Bronchial epithelial cell (primary cell): Measurements from ENCODE around the gene SSBP3. TPM values are rescaled to one million over a fixed set of nuclear protein-coding genes. Genes with fewer than 3 reads are reported as not detected.

Experiments
- DNase-seq: peaks from one replicate; pipeline ENCODE4 v3.0.0-alpha.2; 2010; ENCODE audit warnings: low read depth
- FAIRE-seq: peaks from 2 replicates; lab custom pipeline; 2011; peaks lifted over from hg19 to GRCh38; lab: Jason Lieb, UNC
- H3K27me3 ChIP-seq: 2 replicates; pipeline ENCODE4 v1.5.1; 2011; ENCODE audit warnings: low read length; ENCODE audit not compliant: control insufficient read depth, insufficient read depth
- H3K36me3 ChIP-seq: 2 replicates; pipeline ENCODE4 v1.5.1; 2011; ENCODE audit warnings: low read length; ENCODE audit not compliant: control insufficient read depth, insufficient read depth
- H3K4me3 ChIP-seq: 2 replicates; pipeline ENCODE4 v1.5.1; 2011; ENCODE audit warnings: mild to moderate bottlenecking, low read depth, low read length, control low read depth
- total RNA-seq: library from RNA; depleted of rRNA; stranded (reverse); fragments of >200 nt; gene quantifications from 2 replicates; pipeline ENCODE4 v1.2.1, GENCODE V29; 2014
- TF ChIP-seq, protein P1 (sequence below): IDR thresholded peaks from 2 replicates; pipeline ENCODE4 v1.5.1; 2011; ENCODE audit warnings: mild to moderate bottlenecking, moderate library complexity, low read length, control low read depth, inconsistent platforms; ENCODE audit not compliant: insufficient read depth, severe bottlenecking

SSBP3 gene
- total RNA-seq, 1 donor from 2014 or later: 3.7 TPM

GRCh38 chr1:54404939-54405897, 976 bp downstream of the SSBP3 start:
- TF ChIP-seq, protein P1, sequence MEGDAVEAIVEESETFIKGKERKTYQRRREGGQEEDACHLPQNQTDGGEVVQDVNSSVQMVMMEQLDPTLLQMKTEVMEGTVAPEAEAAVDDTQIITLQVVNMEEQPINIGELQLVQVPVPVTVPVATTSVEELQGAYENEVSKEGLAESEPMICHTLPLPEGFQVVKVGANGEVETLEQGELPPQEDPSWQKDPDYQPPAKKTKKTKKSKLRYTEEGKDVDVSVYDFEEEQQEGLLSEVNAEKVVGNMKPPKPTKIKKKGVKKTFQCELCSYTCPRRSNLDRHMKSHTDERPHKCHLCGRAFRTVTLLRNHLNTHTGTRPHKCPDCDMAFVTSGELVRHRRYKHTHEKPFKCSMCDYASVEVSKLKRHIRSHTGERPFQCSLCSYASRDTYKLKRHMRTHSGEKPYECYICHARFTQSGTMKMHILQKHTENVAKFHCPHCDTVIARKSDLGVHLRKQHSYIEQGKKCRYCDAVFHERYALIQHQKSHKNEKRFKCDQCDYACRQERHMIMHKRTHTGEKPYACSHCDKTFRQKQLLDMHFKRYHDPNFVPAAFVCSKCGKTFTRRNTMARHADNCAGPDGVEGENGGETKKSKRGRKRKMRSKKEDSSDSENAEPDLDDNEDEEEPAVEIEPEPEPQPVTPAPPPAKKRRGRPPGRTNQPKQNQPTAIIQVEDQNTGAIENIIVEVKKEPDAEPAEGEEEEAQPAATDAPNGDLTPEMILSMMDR: no peak
- Histone ChIP-seq H3K36me3 (peaks cover 3% of the 10 kb centered on the region), H3K27me3 (no peaks in the 10 kb centered on the region), H3K4me3 (peak overlapping the region; percentile 51)
- DNase-seq: no peak
- FAIRE-seq: no peak

- H3K4me3 ChIP-seq: no peak overlapping the region
- DNase-seq (no peak), FAIRE-seq (no peak)
- H3K27me3 ChIP-seq: no peaks in the 10 kb centered on the region
- H3K36me3 ChIP-seq: peaks cover 3% of the 10 kb centered on the region
- TF ChIP-seq, protein P1: no peak
These were observed 1.9 kb downstream of the SSBP3 start for GRCh38 chr1:54404263-54404662.

DNA sequence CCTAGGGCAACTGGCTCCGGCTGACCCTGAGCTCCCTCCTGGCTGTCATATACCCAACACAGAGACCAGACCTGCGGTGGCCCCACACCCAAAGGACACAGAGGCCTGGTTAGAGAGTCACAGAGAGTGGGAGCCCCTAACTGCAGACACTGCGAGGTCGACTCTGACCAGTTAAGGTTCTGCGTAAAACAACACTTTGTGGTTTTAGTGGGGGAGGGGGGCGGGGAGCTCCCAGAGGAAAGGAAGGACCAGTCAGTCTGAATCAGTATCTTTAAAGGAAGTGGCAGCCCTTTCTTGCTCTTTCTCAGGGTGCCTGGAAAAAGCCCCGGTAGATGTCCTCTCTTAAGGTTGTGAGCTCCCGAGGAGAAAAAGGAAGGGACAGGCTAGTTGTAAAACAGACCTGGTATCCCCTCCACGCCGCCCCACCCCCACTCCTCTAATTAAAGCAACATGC, 2.4 kb downstream of the SSBP3 start:
- H3K36me3 ChIP-seq: peaks cover 3% of the 10 kb centered on the region
- FAIRE-seq (no peak), DNase-seq (peak; percentile 62)
- TF ChIP-seq, protein P1: no peak
- no peak overlapping the region for H3K4me3 ChIP-seq
- H3K27me3 ChIP-seq: no peaks in the 10 kb centered on the region

GRCh38 chr1:54403405-54403804, 2.8 kb downstream of the SSBP3 start:
- DNase-seq: no peak
- H3K27me3 ChIP-seq: no peaks in the 10 kb centered on the region
- FAIRE-seq: no peak
- TF ChIP-seq, protein P1: no peak
- H3K36me3 ChIP-seq: peaks cover 3% of the 10 kb centered on the region
- H3K4me3 ChIP-seq: no peak overlapping the region

DNA sequence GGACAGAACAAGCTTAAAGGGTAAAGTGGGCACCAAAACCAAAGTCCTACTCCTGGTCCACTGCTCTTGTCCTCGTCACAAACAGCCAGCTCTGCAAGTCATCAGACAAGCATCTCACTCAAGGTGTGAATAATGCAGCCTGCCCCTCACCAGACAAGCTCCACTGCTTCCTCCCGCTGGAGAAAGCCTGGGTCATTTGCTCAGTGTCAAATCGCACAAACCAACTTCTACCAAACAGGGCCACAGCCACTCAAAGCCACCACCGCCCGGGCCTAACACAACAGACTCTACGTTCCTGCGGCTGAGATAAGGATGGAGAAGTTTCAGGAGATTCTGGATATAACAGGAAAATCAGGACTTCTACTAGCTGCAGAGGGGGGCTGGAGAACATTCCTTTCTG, 3.3 kb downstream of the SSBP3 start:
- peak; percentile 7 for FAIRE-seq
- peaks cover 6% of the 10 kb centered on the region for H3K36me3 ChIP-seq
- DNase-seq: peak; percentile 59
- TF ChIP-seq, protein P1: no peak
- H3K4me3 ChIP-seq: no peak overlapping the region
- no peaks in the 10 kb centered on the region for H3K27me3 ChIP-seq
